Measurements from ENCODE around the gene MEG3. TPM values are rescaled to one million over a fixed set of nuclear protein-coding genes. Genes with fewer than 3 reads are reported as not detected.

MEG3 gene
- total and polyA plus RNA-seq, 2 of the 8 experiments (the other 6 are each of a cell fraction or from before 2014, with no cell fraction given), result 0.17 to 1.1 TPM

DNA sequence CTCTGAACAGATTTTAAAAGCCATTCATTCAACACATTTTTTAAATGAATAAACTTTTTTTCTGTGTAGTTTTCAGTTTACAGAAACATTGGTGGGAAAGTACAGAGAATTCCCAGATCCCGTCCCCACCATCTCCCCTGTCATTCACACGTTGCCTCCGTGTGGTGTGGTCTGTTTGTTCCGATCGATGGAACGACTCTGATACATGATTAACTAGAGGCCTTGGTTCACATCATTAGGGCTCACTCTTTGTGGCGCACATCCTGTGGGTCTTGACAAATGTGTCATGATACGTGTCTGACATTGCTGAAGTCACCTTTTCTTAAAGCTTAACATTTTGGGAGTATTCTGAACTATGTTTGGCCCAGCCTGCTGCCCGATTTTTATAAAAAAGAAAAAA lies 18.5 kb downstream of the MEG3 start (continued):
- no peak for TF ChIP-seq HDAC2 (IDR thresholded peaks at IDR 0.05; ENCODE audit: borderline replicate concordance in 1 of 2, low read depth in 2 of 2, low read length in 2 of 2)
- no peak for TF ChIP-seq BACH1 (IDR thresholded peaks at IDR 0.05; ENCODE audit: low read length)
- no peak for TF ChIP-seq KDM1A (IDR thresholded peaks at IDR 0.05; ENCODE audit: borderline replicate concordance, low read length)
- no peak for TF ChIP-seq ZNF274 (IDR thresholded peaks at IDR 0.05; ENCODE audit: borderline replicate concordance, extremely low read depth, low read length)
- no peak for TF ChIP-seq SRF (IDR thresholded peaks at IDR 0.05; ENCODE audit: low read depth, low read length)
- TF ChIP-seq RBBP5 (IDR thresholded peaks at IDR 0.05; ENCODE audit: borderline replicate concordance, low read depth, low read length), result no peak
- no peak for TF ChIP-seq TCF12 (IDR thresholded peaks at IDR 0.05; ENCODE audit: low read depth, low read length)

Measured in H1 (cell line).